Fibroblast of lung (primary cell): ENCODE measurements around the gene TRIM15.

ENCODE experiments used
- CTCF ChIP-seq, 2 donors: IDR thresholded peaks in 1 of 2; conservative IDR thresholded peaks in 1 of 2; 1 replicate in 1 of 2; 2 replicates in 1 of 2; pipeline ENCODE4 v1.5.1; 2011 to 2012; ENCODE audit warnings: low read length in 2 of 2, control low read depth in 1 of 2, inconsistent platforms in 1 of 2, low read depth in 1 of 2, mild to moderate bottlenecking in 1 of 2
- EZH2 ChIP-seq: IDR thresholded peaks from 2 replicates; pipeline ENCODE4 v1.5.1; 2012; ENCODE audit warnings: low read length, control low read depth, mild to moderate bottlenecking; ENCODE audit errors: missing control alignments

- no peak for TF ChIP-seq CTCF (conservative IDR thresholded peaks at IDR 0.05 in 1 of 2, IDR thresholded peaks at IDR 0.05 in 1 of 2; ENCODE audit: low read depth in 1 of 2, low read length in 2 of 2)
- TF ChIP-seq EZH2, result no peak
Observed at GRCh38 chr6:30204116-30204515, 40.8 kb downstream of the TRIM15 start.
